ENCODE measurements around the gene CLIC3. TPM values are rescaled to one million over a fixed set of nuclear protein-coding genes. Genes with fewer than 3 reads are reported as not detected.

Gene CLIC3
- total and polyA plus RNA-seq, 2 donors from 2014 or later = 2.1 to 4.0 TPM

DNA sequence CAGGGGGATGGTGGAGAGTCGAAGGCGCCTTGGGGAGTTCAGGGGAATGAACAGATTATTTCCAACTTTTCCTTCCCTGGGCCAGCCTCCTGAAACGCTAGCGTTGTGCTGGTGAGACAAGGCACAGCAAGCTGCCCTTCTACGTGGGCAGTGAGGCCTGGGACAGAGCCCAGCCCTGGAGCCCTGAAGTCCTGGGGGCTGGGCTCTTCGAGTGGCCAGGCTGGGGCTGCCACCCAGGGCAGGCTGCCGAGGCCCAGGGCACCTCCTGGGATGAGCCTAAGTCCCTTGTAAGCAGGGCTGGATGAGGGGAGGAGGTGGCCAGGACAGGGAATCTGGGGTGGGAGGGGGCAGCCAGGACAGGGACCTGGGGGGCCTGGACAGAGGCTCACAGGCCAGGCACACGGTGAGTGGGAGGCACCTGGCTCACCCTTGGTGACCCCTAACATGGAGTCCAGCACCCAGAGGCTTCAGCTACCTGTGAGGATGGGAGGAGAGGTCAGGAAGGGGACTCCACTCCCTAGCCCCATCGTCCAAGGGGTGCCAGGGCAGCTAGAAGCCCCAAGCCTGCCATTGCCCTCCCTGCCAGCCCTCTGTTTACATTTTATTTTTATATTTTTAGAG, 45.6 kb downstream of the CLIC3 start:
- H3K27me3 ChIP-seq (ENCODE audit: control insufficient read depth, insufficient read depth, low read length) = no peaks in the 10 kb centered on the region
- intact Hi-C loops (cut with DNase I) = loop anchor here (10.0 kb wide), 1 partner anchor 74 kb away; the partner anchor contains the start of gene ABCA2
- no peaks in the 10 kb centered on the region for H3K9me3 ChIP-seq (ENCODE audit: control insufficient read depth in 2 of 3, insufficient read depth in 1 of 3, low read length in 3 of 3)
- H3K9ac ChIP-seq (ENCODE audit: low read length in 3 of 3) = peak overlapping the region in 2 of 3 donors; percentile 77
- H3K4me3 ChIP-seq (ENCODE audit: low read length in 3 of 3) = peak overlapping the region in 2 of 3 donors; percentile 58 to 71
- peak overlapping the region; percentile 89 for H3K27ac ChIP-seq (ENCODE audit: low read depth in 2 of 2, low read length in 2 of 2)
- no peak for FAIRE-seq
- DNase-seq = peak in 3 of 5 donors; percentile 38 to 73 (median 58)
- no peaks in the 10 kb centered on the region for H3K36me3 ChIP-seq (ENCODE audit: control insufficient read depth in 2 of 3, insufficient read depth in 3 of 3, low read length in 3 of 3)
- TF ChIP-seq, protein P1, sequence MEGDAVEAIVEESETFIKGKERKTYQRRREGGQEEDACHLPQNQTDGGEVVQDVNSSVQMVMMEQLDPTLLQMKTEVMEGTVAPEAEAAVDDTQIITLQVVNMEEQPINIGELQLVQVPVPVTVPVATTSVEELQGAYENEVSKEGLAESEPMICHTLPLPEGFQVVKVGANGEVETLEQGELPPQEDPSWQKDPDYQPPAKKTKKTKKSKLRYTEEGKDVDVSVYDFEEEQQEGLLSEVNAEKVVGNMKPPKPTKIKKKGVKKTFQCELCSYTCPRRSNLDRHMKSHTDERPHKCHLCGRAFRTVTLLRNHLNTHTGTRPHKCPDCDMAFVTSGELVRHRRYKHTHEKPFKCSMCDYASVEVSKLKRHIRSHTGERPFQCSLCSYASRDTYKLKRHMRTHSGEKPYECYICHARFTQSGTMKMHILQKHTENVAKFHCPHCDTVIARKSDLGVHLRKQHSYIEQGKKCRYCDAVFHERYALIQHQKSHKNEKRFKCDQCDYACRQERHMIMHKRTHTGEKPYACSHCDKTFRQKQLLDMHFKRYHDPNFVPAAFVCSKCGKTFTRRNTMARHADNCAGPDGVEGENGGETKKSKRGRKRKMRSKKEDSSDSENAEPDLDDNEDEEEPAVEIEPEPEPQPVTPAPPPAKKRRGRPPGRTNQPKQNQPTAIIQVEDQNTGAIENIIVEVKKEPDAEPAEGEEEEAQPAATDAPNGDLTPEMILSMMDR (IDR thresholded peaks at IDR 0.05; ENCODE audit: borderline replicate concordance, extremely low read depth, insufficient read depth) = no peak
- peaks cover 0 to 14% (median 9%) of the 10 kb centered on the region in 3 donors for H3K4me1 ChIP-seq (ENCODE audit: control insufficient read depth in 2 of 3, insufficient read depth in 2 of 3, low read depth in 1 of 3, low read length in 3 of 3)

DNA sequence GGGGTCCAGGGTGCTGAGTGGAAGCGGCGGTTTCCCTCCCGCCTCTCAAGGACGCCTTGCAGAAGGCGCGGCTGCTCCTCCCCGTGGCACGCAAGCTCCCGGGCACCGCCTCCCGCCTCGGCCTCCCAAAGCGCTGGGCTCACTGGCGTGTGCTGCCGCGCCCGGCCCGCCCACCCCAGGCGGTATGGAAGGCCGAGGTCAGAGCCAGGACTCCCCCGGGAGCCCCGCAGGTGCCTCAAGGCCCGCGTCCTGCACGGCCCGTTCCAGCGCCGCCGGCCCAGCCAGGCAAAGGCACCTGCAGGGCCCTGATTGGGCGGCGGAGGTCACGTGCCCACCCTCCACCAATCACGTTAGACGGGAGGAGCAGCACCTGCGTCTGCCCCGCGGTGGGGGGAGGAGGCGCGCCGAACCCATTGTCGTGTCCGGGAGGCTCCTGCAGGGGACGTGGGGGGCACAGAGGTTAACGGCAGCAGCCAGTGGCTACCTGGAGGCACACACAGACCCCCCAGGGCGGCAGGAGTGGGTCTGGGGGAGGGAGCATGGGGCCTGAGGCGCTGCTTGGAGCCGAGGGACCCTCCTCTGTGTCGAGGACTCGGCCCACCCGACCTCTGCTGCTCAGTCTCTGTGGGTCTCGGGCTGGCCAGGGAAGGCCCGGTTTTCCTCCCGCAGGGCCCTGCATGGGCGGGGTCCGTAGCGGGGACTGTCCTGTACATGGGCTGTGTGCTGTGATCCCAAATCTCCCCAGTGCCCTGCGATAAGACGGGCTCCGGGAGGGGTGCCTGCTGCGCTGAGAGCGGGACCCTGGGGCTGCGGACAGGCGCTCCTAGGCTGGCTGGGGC, 46.3 kb downstream of the CLIC3 start:
- Histone ChIP-seq H3K4me1 (ENCODE audit: control insufficient read depth in 2 of 3, insufficient read depth in 2 of 3, low read depth in 1 of 3, low read length in 3 of 3) (peaks cover 0 to 14% (median 9%) of the 10 kb centered on the region in 3 donors), H3K27me3 (ENCODE audit: control insufficient read depth, insufficient read depth, low read length) (no peaks in the 10 kb centered on the region), H3K36me3 (ENCODE audit: control insufficient read depth in 2 of 3, insufficient read depth in 3 of 3, low read length in 3 of 3) (no peaks in the 10 kb centered on the region), H3K9ac (ENCODE audit: low read length in 3 of 3) (peak overlapping the region in 2 of 3 donors; percentile 77), H3K27ac (ENCODE audit: low read depth in 2 of 2, low read length in 2 of 2) (peak overlapping the region; percentile 89), H3K9me3 (ENCODE audit: control insufficient read depth in 2 of 3, insufficient read depth in 1 of 3, low read length in 3 of 3) (no peaks in the 10 kb centered on the region), H3K4me3 (ENCODE audit: low read length in 3 of 3) (peak overlapping the region; percentile 34 to 71 (median 58))
- intact Hi-C loops (cut with DNase I) = loop anchor here (10.0 kb wide), 3 partner anchors 75 to 155 kb away; partner anchors contain the start of genes ABCA2, AJM1, CCDC183 and PHPT1
- no peak for FAIRE-seq
- TF ChIP-seq, protein P1 (IDR thresholded peaks at IDR 0.05; ENCODE audit: borderline replicate concordance, extremely low read depth, insufficient read depth) = peak; percentile 12
- peak; percentile 96 to 99 (median 97) for DNase-seq

DNA sequence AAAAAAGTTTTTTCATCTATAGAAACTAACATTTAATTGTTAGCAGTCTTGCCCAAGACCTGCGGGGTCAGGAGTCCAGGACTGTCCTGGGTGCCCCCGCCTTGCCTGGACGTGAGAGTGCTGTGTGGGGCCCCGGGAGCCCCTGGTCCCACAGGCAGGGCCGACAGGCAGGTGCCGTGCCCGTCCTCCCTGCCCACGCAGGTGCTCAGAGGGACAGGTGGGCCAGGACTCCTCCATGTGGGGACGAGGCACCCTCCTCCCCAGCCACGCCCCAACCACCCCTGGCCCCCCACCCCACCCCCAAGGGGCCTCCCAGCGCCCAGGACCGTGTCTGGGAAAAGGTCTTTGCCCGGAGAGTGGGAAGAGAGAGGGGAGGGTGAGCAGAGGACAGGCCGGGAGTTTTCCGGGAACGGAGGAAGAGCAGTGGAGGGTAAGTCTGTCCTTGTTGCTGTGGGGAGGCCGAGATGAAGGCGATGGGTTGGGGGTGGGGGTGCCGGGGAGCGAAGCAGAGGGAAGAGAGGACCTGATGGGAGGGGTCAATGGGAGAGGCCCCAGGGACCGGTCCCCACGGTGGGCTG, 47.0 kb downstream of the CLIC3 start:
- Histone ChIP-seq H3K36me3 (ENCODE audit: control insufficient read depth in 2 of 3, insufficient read depth in 3 of 3, low read length in 3 of 3) (no peaks in the 10 kb centered on the region), H3K27me3 (ENCODE audit: control insufficient read depth, insufficient read depth, low read length) (no peaks in the 10 kb centered on the region), H3K27ac (ENCODE audit: low read depth in 2 of 2, low read length in 2 of 2) (peak overlapping the region; percentile 89), H3K9ac (ENCODE audit: low read length in 3 of 3) (peak overlapping the region in 1 of 3 donors; percentile 22), H3K9me3 (ENCODE audit: control insufficient read depth in 2 of 3, insufficient read depth in 1 of 3, low read length in 3 of 3) (no peaks in the 10 kb centered on the region), H3K4me1 (ENCODE audit: control insufficient read depth in 2 of 3, insufficient read depth in 2 of 3, low read depth in 1 of 3, low read length in 3 of 3) (peaks cover 0 to 14% (median 9%) of the 10 kb centered on the region in 3 donors), H3K4me3 (ENCODE audit: low read length in 3 of 3) (peak overlapping the region; percentile 34 to 71 (median 49))
- TF ChIP-seq, protein P1 (IDR thresholded peaks at IDR 0.05; ENCODE audit: borderline replicate concordance, extremely low read depth, insufficient read depth) = no peak
- DNase-seq (no peak), FAIRE-seq (no peak)
- intact Hi-C loops (cut with DNase I) = loop anchor here (10.0 kb wide), 2 partner anchors 105 to 155 kb away; partner anchors contain the start of genes AJM1, CCDC183, PHPT1 and TMEM141

All from kidney (tissue), 14 donors.